SK-N-SH (cell line): ENCODE data around the gene LCN1. TPM values are rescaled to one million over a fixed set of nuclear protein-coding genes. Genes with fewer than 3 reads are reported as not detected.

ENCODE experiments used
- CTCF ChIA-PET: fragments of 300-600, 350-600 bp; formaldehyde crosslinking; extraction: SDS; loops from one replicate; lab custom pipeline; 2021; lab: Yijun Ruan, JAX
- POLR2A ChIA-PET: fragments of 350-600 bp; sonication (Branson Sonifier 250); formaldehyde crosslinking; extraction: SDS; loops from one replicate; lab custom pipeline; 2020; ENCODE audit warnings: antibody characterized with exemption, inconsistent platforms; lab: Yijun Ruan, JAX
- DNase-seq: peaks from one replicate; pipeline ENCODE4 v3.0.0; 2012
- H2AFZ ChIP-seq: fragments of 200-600 bp; sonication (generic); 2 replicates; pipeline ENCODE4 v1.8.1; 2016; ENCODE audit warnings: antibody characterized with exemption, mild to moderate bottlenecking, low read depth
- H3F3A ChIP-seq: fragments of 200-600 bp; sonication (generic); replicated peaks from 2 replicates; pipeline ENCODE3; 2016; ENCODE audit warnings: antibody characterized with exemption, mild to moderate bottlenecking; ENCODE audit not compliant: insufficient read depth
- H3K27ac ChIP-seq, 2 experiments: fragments of 200-500 bp in 1 of 2; fragments of 200-600 bp in 1 of 2; sonication (Bioruptor generic) in 1 of 2; sonication (generic), shearing (Covaris generic) in 1 of 2; 2 replicates each; pipeline versions ENCODE4 v1.5.1 to v1.6.1; 2014 to 2016; ENCODE audit warnings: low read depth in 2 of 2, inconsistent platforms in 1 of 2, low read length in 1 of 2, mild to moderate bottlenecking in 1 of 2, mixed read lengths in 1 of 2
- H3K27me3 ChIP-seq: fragments of 200-600 bp; sonication (generic), shearing (Covaris generic); 2 replicates; pipeline ENCODE4 v1.6.1; 2016; ENCODE audit warnings: mixed run types; ENCODE audit not compliant: insufficient read depth
- H3K36me3 ChIP-seq, 2 experiments: fragments of 200-500 bp in 1 of 2; fragments of 200-600 bp in 1 of 2; sonication (Bioruptor generic) in 1 of 2; sonication (generic) in 1 of 2; replicated peaks in 1 of 2; 2 replicates each; pipeline versions ENCODE3 to v1.5.1; 2014 to 2016; ENCODE audit warnings: low read length in 1 of 2, mild to moderate bottlenecking in 1 of 2; ENCODE audit not compliant: insufficient read depth in 2 of 2, control insufficient read depth in 1 of 2
- H3K4me1 ChIP-seq, 2 experiments: fragments of 200-500 bp in 1 of 2; fragments of 200-600 bp in 1 of 2; sonication (Bioruptor generic) in 1 of 2; sonication (generic), shearing (Covaris generic) in 1 of 2; 2 replicates each; pipeline versions ENCODE4 v1.5.1 to v1.6.1; 2014 to 2016; ENCODE audit warnings: low read depth in 1 of 2, low read length in 1 of 2, mixed run types in 1 of 2; ENCODE audit not compliant: insufficient read depth in 2 of 2, control insufficient read depth in 1 of 2
- H3K4me2 ChIP-seq: fragments of 200-600 bp; sonication (generic), shearing (Covaris generic); 2 replicates; pipeline ENCODE4 v1.6.1; 2017; ENCODE audit warnings: mixed run types
- H3K4me3 ChIP-seq, 2 experiments: fragments of 200-500 bp in 1 of 2; fragments of 200-600 bp in 1 of 2; sonication (Bioruptor generic) in 1 of 2; sonication (generic), shearing (Covaris generic) in 1 of 2; 2 replicates each; pipeline versions ENCODE4 v1.5.1 to v1.8.1; 2014 to 2016; ENCODE audit warnings: low read depth in 2 of 2, inconsistent platforms in 1 of 2, low read length in 1 of 2, mild to moderate bottlenecking in 1 of 2, mixed read lengths in 1 of 2, moderate library complexity in 1 of 2
- H3K79me2 ChIP-seq: fragments of 200-600 bp; sonication (generic); 2 replicates; pipeline ENCODE4 v1.8.1; 2017; ENCODE audit warnings: mild to moderate bottlenecking; ENCODE audit not compliant: insufficient read depth
- H3K9ac ChIP-seq: fragments of 200-600 bp; sonication (generic); 2 replicates; pipeline ENCODE4 v1.6.1; 2017; ENCODE audit warnings: mixed run types
- H3K9me2 ChIP-seq: fragments of 200-600 bp; sonication (generic); 2 replicates; pipeline ENCODE4 v1.6.1; 2017; ENCODE audit warnings: mixed run types
- H3K9me3 ChIP-seq: fragments of 200-600 bp; sonication (generic); 2 replicates; pipeline ENCODE4 v1.6.1; 2017; ENCODE audit warnings: mixed run types, mild to moderate bottlenecking, moderate library complexity
- H4K20me1 ChIP-seq: fragments of 200-600 bp; sonication (generic); 2 replicates; pipeline ENCODE4 v1.6.1; 2017; ENCODE audit warnings: mild to moderate bottlenecking, mixed run types; ENCODE audit not compliant: insufficient read depth
- CHD2 ChIP-seq: fragments of 150-350 bp; IDR thresholded peaks from 2 replicates; pipeline ENCODE4 v1.6.1; 2018; ENCODE audit warnings: low read length; ENCODE audit not compliant: partially characterized antibody
- ELF1 ChIP-seq: IDR thresholded peaks from 2 replicates; pipeline ENCODE4 v1.4.0; 2012
- EP300 ChIP-seq, 2 experiments: IDR thresholded peaks; 2 replicates each; pipeline versions ENCODE4 v1.4.0 to v1.6.1; 2012; ENCODE audit warnings: borderline replicate concordance in 1 of 2, low read depth in 1 of 2, low read length in 1 of 2
- EZH2phosphoT487 ChIP-seq: fragments of 200-600 bp; sonication (generic); IDR thresholded peaks from 2 replicates; pipeline ENCODE4 v1.6.1; 2017; ENCODE audit warnings: low read depth, mixed run types, mild to moderate bottlenecking, antibody characterized with exemption, moderate library complexity, borderline replicate concordance
- GABPA ChIP-seq: IDR thresholded peaks from 2 replicates; pipeline ENCODE4 v1.4.0; 2012; ENCODE audit warnings: low read depth, mild to moderate bottlenecking
- IRF3 ChIP-seq: fragments of 150-350 bp; IDR thresholded peaks from 2 replicates; pipeline ENCODE4 v1.6.1; 2016; ENCODE audit warnings: mild to moderate bottlenecking, low read depth, low read length
- JUND ChIP-seq: IDR thresholded peaks from 2 replicates; pipeline ENCODE4 v1.4.0; 2012
- MAX ChIP-seq: IDR thresholded peaks from 2 replicates; pipeline ENCODE4 v1.4.0; 2012; ENCODE audit warnings: low read depth
- MEF2A ChIP-seq: IDR thresholded peaks from 2 replicates; pipeline ENCODE4 v1.4.0; 2012; ENCODE audit warnings: low read depth, borderline replicate concordance
- NFIC ChIP-seq: IDR thresholded peaks from 2 replicates; pipeline ENCODE4 v1.4.0; 2012; ENCODE audit warnings: borderline replicate concordance
- NRF1 ChIP-seq: IDR thresholded peaks from 2 replicates; pipeline ENCODE4 v1.6.1; 2012; ENCODE audit warnings: low read depth, mild to moderate bottlenecking, low read length
- POLR2AphosphoS5 ChIP-seq: IDR thresholded peaks from 2 replicates; pipeline ENCODE4 v1.6.1; 2012; ENCODE audit warnings: low read depth, low read length
- RCOR1 ChIP-seq: fragments of 150-350 bp; IDR thresholded peaks from 2 replicates; pipeline ENCODE4 v1.6.1; 2017; ENCODE audit warnings: antibody characterized with exemption, low read length
- RXRA ChIP-seq: IDR thresholded peaks from 2 replicates; pipeline ENCODE4 v1.4.0; 2012; ENCODE audit warnings: low read depth, mild to moderate bottlenecking, borderline replicate concordance
- SIN3A ChIP-seq: IDR thresholded peaks from 2 replicates; pipeline ENCODE4 v1.6.1; 2012; ENCODE audit warnings: low read depth, mild to moderate bottlenecking, low read length, moderate library complexity, borderline replicate concordance
- TAF1 ChIP-seq: IDR thresholded peaks from 2 replicates; pipeline ENCODE4 v1.6.1; 2012; ENCODE audit warnings: low read depth, mild to moderate bottlenecking, low read length, moderate library complexity, borderline replicate concordance
- YY1 ChIP-seq: IDR thresholded peaks from 2 replicates; pipeline ENCODE4 v1.4.0; 2012; ENCODE audit warnings: low read depth, mild to moderate bottlenecking
- ZBTB33 ChIP-seq: IDR thresholded peaks from 2 replicates; pipeline ENCODE4 v1.4.0; 2012; ENCODE audit warnings: low read depth, borderline replicate concordance
- WGBS: methylation state at CpG from one replicate; pipeline ENCODE4 v1.1.6; 2017; ENCODE audit warnings: low lambda C conversion rate; 5-methylcytosine and 5-hydroxymethylcytosine counted together
- polyA plus RNA-seq, 3 experiments: library from polyadenylated mRNA; depleted of rRNA; stranded (reverse); fragments of >200 nt; gene quantifications; 2 replicates each; pipeline ENCODE4 v1.2.3, GENCODE V29; 2012
- TF ChIP-seq, protein P1 (sequence below): IDR thresholded peaks from 2 replicates; pipeline ENCODE4 v1.4.0; 2012; ENCODE audit warnings: low read depth, borderline replicate concordance
- TF ChIP-seq, protein P2 (sequence below): IDR thresholded peaks from 2 replicates; pipeline ENCODE4 v1.6.1; 2012; ENCODE audit warnings: mild to moderate bottlenecking, low read depth, low read length, moderate library complexity
- TF ChIP-seq, protein P3 (sequence below): IDR thresholded peaks from 2 replicates; pipeline ENCODE4; 2012

The LCN1 gene
- polyA plus RNA-seq, 1 of the 3 experiments (the other 2 are of a cell fraction), result not detected

DNA sequence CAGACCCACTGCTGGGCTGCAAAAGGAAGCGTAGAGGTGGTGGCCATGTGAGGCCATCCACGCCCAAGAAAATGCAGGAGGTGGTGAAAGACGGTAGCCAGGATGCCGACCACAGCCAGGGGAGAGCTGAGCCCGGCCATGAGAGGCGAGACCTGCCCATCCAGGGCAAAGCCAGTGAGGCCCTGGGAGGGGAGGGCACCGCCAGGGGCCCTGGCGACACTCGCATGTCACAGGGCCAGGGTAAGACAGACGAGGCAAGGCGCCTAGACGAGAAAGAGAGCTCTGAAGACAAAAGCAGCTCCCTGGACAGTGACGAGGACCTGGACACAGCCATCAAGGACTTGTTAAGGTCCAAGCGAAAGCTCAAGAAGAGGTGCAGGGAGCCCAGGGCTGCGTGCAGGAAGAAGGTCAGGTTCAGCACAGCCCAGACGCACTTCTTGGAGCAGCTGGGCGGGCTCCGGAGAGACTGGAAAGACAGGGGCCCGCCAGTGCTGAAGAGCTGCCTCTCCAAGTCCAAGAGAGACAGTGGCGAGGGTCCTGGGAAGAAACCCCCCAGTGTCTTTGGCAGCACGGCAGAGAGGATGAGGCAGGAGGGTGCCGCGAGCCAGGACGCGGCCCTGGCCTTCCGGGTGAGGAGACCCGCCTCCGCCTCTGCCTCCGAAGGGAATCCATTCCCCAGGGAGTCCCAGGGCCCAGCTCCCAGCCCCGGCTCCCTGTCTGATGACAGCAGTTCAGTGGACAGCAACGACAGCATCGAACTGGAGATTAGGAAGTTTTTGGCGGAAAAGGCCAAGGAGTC lies 34.8 kb upstream of the LCN1 start (continued):
- TF ChIP-seq POLR2AphosphoS5, result no peak
- TF ChIP-seq EZH2phosphoT487, result no peak
- no peak for TF ChIP-seq EP300 (IDR thresholded peaks at IDR 0.05; ENCODE audit: borderline replicate concordance in 1 of 2, low read depth in 1 of 2, low read length in 1 of 2)

- Histone ChIP-seq H3K4me1 (no peaks in the 10 kb centered on the region), H3K4me2 (no peak overlapping the region), H3K9me2 (no peaks in the 10 kb centered on the region), H2AFZ (no peak overlapping the region), H3F3A (no peaks in the 10 kb centered on the region), H3K4me3 (no peak overlapping the region), H3K9ac (no peak overlapping the region), H3K36me3 (peaks cover 7 to 58% of the 10 kb centered on the region in 2 experiments), H4K20me1 (0 out of 2 replicates have a peak, but pooled peaks cover 4% of the 10 kb centered on the region), H3K9me3 (no peaks in the 10 kb centered on the region), H3K79me2 (peaks cover 14% of the 10 kb centered on the region), H3K27me3 (no peaks in the 10 kb centered on the region), H3K27ac (no peak overlapping the region)
- 93% methylated on average over 20 of the region's 40 CpGs for WGBS
- ChIA-PET CTCF (interaction anchor here (1.2 to 4.2 kb wide), 3 partner anchors 12 to 74 kb away, joined by 4 to 12 read pairs (median 10); partner anchors contain the start of gene MRPS2), POLR2A (no interaction called here)
- DNase-seq, result no peak
- TF ChIP-seq TAF1, result no peak
- TF ChIP-seq IRF3, result no peak
- no peak for TF ChIP-seq GABPA
- TF ChIP-seq MEF2A, result no peak
- no peak for TF ChIP-seq RCOR1
- TF ChIP-seq ZBTB33, result no peak
- TF ChIP-seq NFIC, result no peak
- TF ChIP-seq, protein P1, sequence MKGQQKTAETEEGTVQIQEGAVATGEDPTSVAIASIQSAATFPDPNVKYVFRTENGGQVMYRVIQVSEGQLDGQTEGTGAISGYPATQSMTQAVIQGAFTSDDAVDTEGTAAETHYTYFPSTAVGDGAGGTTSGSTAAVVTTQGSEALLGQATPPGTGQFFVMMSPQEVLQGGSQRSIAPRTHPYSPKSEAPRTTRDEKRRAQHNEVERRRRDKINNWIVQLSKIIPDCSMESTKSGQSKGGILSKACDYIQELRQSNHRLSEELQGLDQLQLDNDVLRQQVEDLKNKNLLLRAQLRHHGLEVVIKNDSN, result no peak
- TF ChIP-seq RXRA, result no peak
- TF ChIP-seq SIN3A, result no peak
- TF ChIP-seq ELF1, result no peak
- TF ChIP-seq CHD2, result no peak
- no peak for TF ChIP-seq MAX
- no peak for TF ChIP-seq NRF1
- no peak for TF ChIP-seq YY1
- TF ChIP-seq, protein P2, sequence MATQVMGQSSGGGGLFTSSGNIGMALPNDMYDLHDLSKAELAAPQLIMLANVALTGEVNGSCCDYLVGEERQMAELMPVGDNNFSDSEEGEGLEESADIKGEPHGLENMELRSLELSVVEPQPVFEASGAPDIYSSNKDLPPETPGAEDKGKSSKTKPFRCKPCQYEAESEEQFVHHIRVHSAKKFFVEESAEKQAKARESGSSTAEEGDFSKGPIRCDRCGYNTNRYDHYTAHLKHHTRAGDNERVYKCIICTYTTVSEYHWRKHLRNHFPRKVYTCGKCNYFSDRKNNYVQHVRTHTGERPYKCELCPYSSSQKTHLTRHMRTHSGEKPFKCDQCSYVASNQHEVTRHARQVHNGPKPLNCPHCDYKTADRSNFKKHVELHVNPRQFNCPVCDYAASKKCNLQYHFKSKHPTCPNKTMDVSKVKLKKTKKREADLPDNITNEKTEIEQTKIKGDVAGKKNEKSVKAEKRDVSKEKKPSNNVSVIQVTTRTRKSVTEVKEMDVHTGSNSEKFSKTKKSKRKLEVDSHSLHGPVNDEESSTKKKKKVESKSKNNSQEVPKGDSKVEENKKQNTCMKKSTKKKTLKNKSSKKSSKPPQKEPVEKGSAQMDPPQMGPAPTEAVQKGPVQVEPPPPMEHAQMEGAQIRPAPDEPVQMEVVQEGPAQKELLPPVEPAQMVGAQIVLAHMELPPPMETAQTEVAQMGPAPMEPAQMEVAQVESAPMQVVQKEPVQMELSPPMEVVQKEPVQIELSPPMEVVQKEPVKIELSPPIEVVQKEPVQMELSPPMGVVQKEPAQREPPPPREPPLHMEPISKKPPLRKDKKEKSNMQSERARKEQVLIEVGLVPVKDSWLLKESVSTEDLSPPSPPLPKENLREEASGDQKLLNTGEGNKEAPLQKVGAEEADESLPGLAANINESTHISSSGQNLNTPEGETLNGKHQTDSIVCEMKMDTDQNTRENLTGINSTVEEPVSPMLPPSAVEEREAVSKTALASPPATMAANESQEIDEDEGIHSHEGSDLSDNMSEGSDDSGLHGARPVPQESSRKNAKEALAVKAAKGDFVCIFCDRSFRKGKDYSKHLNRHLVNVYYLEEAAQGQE, result no peak
- TF ChIP-seq, protein P3, sequence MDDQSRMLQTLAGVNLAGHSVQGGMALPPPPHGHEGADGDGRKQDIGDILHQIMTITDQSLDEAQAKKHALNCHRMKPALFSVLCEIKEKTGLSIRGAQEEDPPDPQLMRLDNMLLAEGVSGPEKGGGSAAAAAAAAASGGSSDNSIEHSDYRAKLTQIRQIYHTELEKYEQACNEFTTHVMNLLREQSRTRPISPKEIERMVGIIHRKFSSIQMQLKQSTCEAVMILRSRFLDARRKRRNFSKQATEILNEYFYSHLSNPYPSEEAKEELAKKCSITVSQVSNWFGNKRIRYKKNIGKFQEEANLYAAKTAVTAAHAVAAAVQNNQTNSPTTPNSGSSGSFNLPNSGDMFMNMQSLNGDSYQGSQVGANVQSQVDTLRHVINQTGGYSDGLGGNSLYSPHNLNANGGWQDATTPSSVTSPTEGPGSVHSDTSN, result no peak
- TF ChIP-seq EP300 (IDR thresholded peaks at IDR 0.05; ENCODE audit: borderline replicate concordance in 1 of 2, low read depth in 1 of 2, low read length in 1 of 2), result no peak
- TF ChIP-seq JUND, result no peak
Measured at GRCh38 chr9:135487281-135488012, 33.8 kb upstream of the LCN1 start.
